Mesenchymal stem cell (in vitro differentiated cells and primary cell): Measurements from ENCODE around the gene TSHZ1.

ENCODE experiments used
- DNase-seq: peaks from one replicate; pipeline ENCODE4 v3.0.0-alpha.2; 2013
- H2AFZ ChIP-seq: one replicate; pipeline ENCODE4 v1.6.1; 2013; ENCODE audit warnings: low read depth, mild to moderate bottlenecking, control low read depth, inconsistent platforms, low read length, moderate library complexity
- H2AK5ac ChIP-seq: 2 replicates; pipeline ENCODE4 v1.6.1; 2013; ENCODE audit warnings: low read length, moderate library complexity, mild to moderate bottlenecking, inconsistent platforms; ENCODE audit not compliant: severe bottlenecking
- H2BK120ac ChIP-seq: one replicate; pipeline ENCODE4 v1.6.1; 2013; ENCODE audit warnings: low read depth, mild to moderate bottlenecking, inconsistent platforms, low read length, moderate library complexity
- H2BK12ac ChIP-seq, 2 experiments: one replicate each; pipeline ENCODE4 v1.6.1; 2013; ENCODE audit warnings: inconsistent platforms in 2 of 2, low read length in 2 of 2, mild to moderate bottlenecking in 2 of 2, moderate library complexity in 2 of 2, control low read depth in 1 of 2
- H2BK15ac ChIP-seq: one replicate; pipeline ENCODE4 v1.6.1; 2013; ENCODE audit warnings: mild to moderate bottlenecking, low read depth, inconsistent platforms; ENCODE audit not compliant: poor library complexity, severe bottlenecking
- H2BK5ac ChIP-seq: 2 replicates; pipeline ENCODE4 v1.6.1; 2013; ENCODE audit warnings: low read depth, mild to moderate bottlenecking, low read length, control low read depth, inconsistent platforms; ENCODE audit not compliant: poor library complexity, severe bottlenecking
- H3K14ac ChIP-seq, 2 experiments: one replicate each; pipeline ENCODE4 v1.6.1; 2013; ENCODE audit warnings: inconsistent platforms in 2 of 2, low read length in 2 of 2, control low read depth in 1 of 2, mild to moderate bottlenecking in 1 of 2, moderate library complexity in 1 of 2
- H3K18ac ChIP-seq, 2 experiments: one replicate each; pipeline ENCODE4 v1.6.1; 2013; ENCODE audit warnings: inconsistent platforms in 2 of 2, low read length in 2 of 2, control low read depth in 1 of 2, low read depth in 1 of 2, mild to moderate bottlenecking in 1 of 2
- H3K23ac ChIP-seq, 2 experiments: one replicate each; pipeline ENCODE4 v1.6.1; 2013; ENCODE audit warnings: inconsistent platforms in 2 of 2, low read length in 2 of 2, mild to moderate bottlenecking in 2 of 2, moderate library complexity in 2 of 2, control low read depth in 1 of 2
- H3K27ac ChIP-seq: 2 replicates; pipeline ENCODE4 v1.5.1; 2013; ENCODE audit warnings: mild to moderate bottlenecking, moderate library complexity, low read length, control low read depth, inconsistent platforms; ENCODE audit not compliant: poor library complexity, severe bottlenecking
- H3K27me3 ChIP-seq, 2 experiments: 2 replicates each; pipeline versions ENCODE4 v1.6.1 to v1.7.0; 2013; ENCODE audit warnings: low read length in 2 of 2, mild to moderate bottlenecking in 2 of 2, moderate library complexity in 2 of 2, control low read depth in 1 of 2, inconsistent platforms in 1 of 2; ENCODE audit not compliant: control insufficient read depth in 1 of 2, insufficient read depth in 1 of 2
- H3K36me3 ChIP-seq, 2 experiments: 2 replicates each; pipeline versions ENCODE4 v1.6.1 to v1.7.0; 2013; ENCODE audit warnings: low read length in 2 of 2, control low read depth in 1 of 2, inconsistent platforms in 1 of 2, low read depth in 1 of 2, mild to moderate bottlenecking in 1 of 2; ENCODE audit not compliant: insufficient read depth in 2 of 2, control insufficient read depth in 1 of 2
- H3K4ac ChIP-seq, 2 experiments: one replicate each; pipeline ENCODE4 v1.6.1; 2013; ENCODE audit warnings: inconsistent platforms in 2 of 2, low read length in 2 of 2, mild to moderate bottlenecking in 2 of 2, moderate library complexity in 2 of 2, control low read depth in 1 of 2, low read depth in 1 of 2
- H3K4me1 ChIP-seq: 2 replicates; pipeline ENCODE4 v1.6.1; 2013; ENCODE audit warnings: low read depth, low read length, control low read depth; ENCODE audit not compliant: control insufficient read depth, insufficient read depth
- H3K4me2 ChIP-seq: 2 replicates; pipeline ENCODE4 v1.6.1; 2013; ENCODE audit warnings: low read length, mild to moderate bottlenecking, inconsistent platforms; ENCODE audit not compliant: poor library complexity, severe bottlenecking
- H3K4me3 ChIP-seq, 2 experiments: 2 replicates each; pipeline versions ENCODE4 v1.5.1 to v1.7.0; 2013; ENCODE audit warnings: low read length in 2 of 2, mild to moderate bottlenecking in 2 of 2, control low read depth in 1 of 2, low read depth in 1 of 2; ENCODE audit not compliant: insufficient read depth in 1 of 2
- H3K79me1 ChIP-seq: replicated peaks from 2 replicates; pipeline ENCODE4 v1.6.1; 2013; ENCODE audit warnings: mild to moderate bottlenecking, control low read depth, low read length, inconsistent platforms; ENCODE audit not compliant: poor library complexity, severe bottlenecking
- H3K9ac ChIP-seq: 2 replicates; pipeline ENCODE4 v1.7.0; 2013; ENCODE audit warnings: mild to moderate bottlenecking, low read length, moderate library complexity
- H3K9me3 ChIP-seq: 2 replicates; pipeline ENCODE4 v1.7.0; 2013; ENCODE audit warnings: mild to moderate bottlenecking, low read length; ENCODE audit not compliant: control insufficient read depth
- H4K8ac ChIP-seq: one replicate; pipeline ENCODE4 v1.6.1; 2013; ENCODE audit warnings: inconsistent platforms, mild to moderate bottlenecking, low read length, moderate library complexity
- H4K91ac ChIP-seq: one replicate; pipeline ENCODE4 v1.6.1; 2013; ENCODE audit warnings: mild to moderate bottlenecking, low read length, inconsistent platforms
- WGBS: methylation state at CpG from one replicate; pipeline ENCODE4 v1.1.7; 2013; ENCODE audit warnings: mixed read lengths; 5-methylcytosine and 5-hydroxymethylcytosine counted together

The TSHZ1 gene

GRCh38 chr18:75319905-75320304 lies 109.3 kb downstream of the TSHZ1 start:
- Histone ChIP-seq H2BK15ac (no peak overlapping the region), H3K79me1 (no peaks in the 10 kb centered on the region), H3K36me3 (peaks cover 0 to 2% of the 10 kb centered on the region in 2 experiments), H2BK120ac (no peak overlapping the region), H3K9me3 (no peaks in the 10 kb centered on the region), H2AFZ (no peak overlapping the region), H3K4me2 (no peak overlapping the region), H3K4ac (no peak overlapping the region), H2BK12ac (no peak overlapping the region), H4K91ac (no peak overlapping the region), H4K8ac (no peak overlapping the region), H2BK5ac (no peak overlapping the region), H3K27me3 (no peaks in the 10 kb centered on the region), H3K27ac (no peak overlapping the region), H3K4me3 (no peak overlapping the region), H2AK5ac (no peak overlapping the region), H3K14ac (no peak overlapping the region), H3K9ac (no peak overlapping the region), H3K23ac (no peak overlapping the region), H3K18ac (no peak overlapping the region), H3K4me1 (peaks cover 3% of the 10 kb centered on the region)
- DNase-seq = no peak
- WGBS = 71% methylated on average over 7 of the region's 9 CpGs

- Histone ChIP-seq H3K9me3 (no peaks in the 10 kb centered on the region), H3K4ac (no peak overlapping the region), H2AFZ (no peak overlapping the region), H2BK12ac (no peak overlapping the region), H3K79me1 (no peaks in the 10 kb centered on the region), H2AK5ac (no peak overlapping the region), H3K23ac (no peak overlapping the region), H3K36me3 (peaks cover 0 to 2% of the 10 kb centered on the region in 2 experiments), H2BK5ac (no peak overlapping the region), H4K8ac (no peak overlapping the region), H2BK15ac (no peak overlapping the region), H3K14ac (no peak overlapping the region), H2BK120ac (no peak overlapping the region), H3K4me3 (no peak overlapping the region), H3K9ac (no peak overlapping the region), H3K4me2 (no peak overlapping the region), H3K27me3 (no peaks in the 10 kb centered on the region), H3K27ac (no peak overlapping the region), H4K91ac (no peak overlapping the region), H3K4me1 (peaks cover 3% of the 10 kb centered on the region), H3K18ac (no peak overlapping the region)
- 92% methylated on average over 8 of the region's 9 CpGs for WGBS
- DNase-seq = no peak
Observed at GRCh38 chr18:75320506-75320905, 109.9 kb downstream of the TSHZ1 start.

- H3K79me1 ChIP-seq = no peaks in the 10 kb centered on the region
- H3K4me1 ChIP-seq = peaks cover under 1% of the 10 kb centered on the region
- H3K23ac ChIP-seq = no peak overlapping the region
- H2BK5ac ChIP-seq = no peak overlapping the region
- no peak overlapping the region for H3K4me3 ChIP-seq
- no peak overlapping the region for H2BK12ac ChIP-seq
- H3K4me2 ChIP-seq = no peak overlapping the region
- no peak overlapping the region for H2AFZ ChIP-seq
- peaks cover 6% of the 10 kb centered on the region for H3K9me3 ChIP-seq
- no peaks in the 10 kb centered on the region for H3K27me3 ChIP-seq
- H2BK120ac ChIP-seq = no peak overlapping the region
- H3K4ac ChIP-seq = no peak overlapping the region
- no peak overlapping the region for H3K27ac ChIP-seq
- no peak overlapping the region for H3K9ac ChIP-seq
- no peak overlapping the region for H2AK5ac ChIP-seq
- no peak overlapping the region for H3K18ac ChIP-seq
- no peak overlapping the region for H2BK15ac ChIP-seq
- DNase-seq = no peak
- 83% methylated on average over 6 of the region's 6 CpGs for WGBS
- H4K8ac ChIP-seq = no peak overlapping the region
- H3K14ac ChIP-seq = no peak overlapping the region
- H4K91ac ChIP-seq = no peak overlapping the region
- H3K36me3 ChIP-seq = peaks cover 0 to 2% of the 10 kb centered on the region in 2 experiments
Observed at GRCh38 chr18:75321431-75321830, 110.8 kb downstream of the TSHZ1 start.

DNA sequence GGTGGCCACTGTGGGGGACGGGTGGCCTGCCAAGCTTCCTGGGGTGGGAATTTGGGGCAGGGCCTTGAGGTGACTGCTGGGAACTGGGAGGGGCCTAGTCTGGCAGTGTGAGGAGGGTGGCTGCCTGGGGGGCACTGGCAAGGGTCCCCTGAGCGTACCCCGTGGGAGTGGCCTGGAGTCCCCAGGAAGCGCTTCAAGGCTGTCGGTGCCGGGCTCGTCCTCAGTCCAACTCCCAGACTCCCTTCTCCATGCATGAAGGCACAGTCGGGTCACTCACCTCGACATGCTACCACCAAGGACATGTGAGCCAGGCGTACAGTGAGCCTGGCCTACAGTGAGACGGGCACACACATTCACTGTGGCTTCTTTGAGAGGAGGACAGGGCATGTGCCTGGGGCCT lies 111.6 kb downstream of the TSHZ1 start:
- Histone ChIP-seq H3K4ac (no peak overlapping the region), H3K9me3 (peaks cover 14% of the 10 kb centered on the region), H3K36me3 (peaks cover 0 to 2% of the 10 kb centered on the region in 2 experiments), H2BK12ac (no peak overlapping the region), H4K8ac (no peak overlapping the region), H3K79me1 (no peaks in the 10 kb centered on the region), H2BK15ac (no peak overlapping the region), H3K23ac (no peak overlapping the region), H3K14ac (peak overlapping the region in 1 of 2 experiments; percentile 62), H3K4me1 (no peaks in the 10 kb centered on the region), H2BK5ac (no peak overlapping the region), H3K4me2 (no peak overlapping the region), H3K9ac (no peak overlapping the region), H3K27ac (no peak overlapping the region), H2AFZ (no peak overlapping the region), H2AK5ac (no peak overlapping the region), H3K27me3 (no peaks in the 10 kb centered on the region), H3K18ac (no peak overlapping the region), H4K91ac (no peak overlapping the region), H2BK120ac (no peak overlapping the region), H3K4me3 (no peak overlapping the region)
- WGBS = 94% methylated on average over 11 of the region's 11 CpGs
- DNase-seq = no peak
